ENCODE measurements around the gene ABI3.

ABI3 gene

DNA sequence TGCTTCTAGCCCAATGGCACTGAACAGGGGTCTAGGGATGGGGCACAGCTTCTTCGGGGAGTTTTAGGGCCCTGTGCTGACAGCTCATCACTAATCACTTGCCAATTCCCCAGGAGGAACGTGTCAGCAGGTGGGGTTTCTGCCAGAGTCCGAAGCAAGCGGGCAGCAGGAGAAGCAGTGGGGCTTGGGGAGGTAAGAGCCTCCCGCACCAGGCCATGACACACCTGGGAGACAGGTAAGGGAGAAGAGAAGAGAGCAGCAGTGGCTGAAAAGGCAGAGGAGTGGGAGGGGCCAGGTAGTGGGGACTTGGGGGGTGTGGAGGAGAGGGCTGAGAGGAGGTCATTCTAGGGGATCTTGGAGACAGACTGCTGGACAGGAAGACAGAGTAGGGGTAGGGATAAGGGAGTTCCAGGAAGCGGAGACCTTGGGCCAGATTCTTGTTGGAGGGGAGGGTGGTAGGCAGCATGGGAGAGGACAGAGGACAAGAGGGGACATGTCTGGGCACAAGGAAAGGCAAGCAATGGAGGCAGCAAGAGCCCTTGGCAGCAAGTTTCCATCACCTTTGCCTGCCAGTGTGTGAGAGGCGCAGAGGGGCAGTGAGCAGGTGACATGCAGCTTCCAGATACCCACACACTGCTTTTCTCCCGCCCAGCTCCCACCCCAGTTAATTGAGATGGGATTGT lies 15.2 kb downstream of the ABI3 start:
- DNase-seq (ENCODE audit: low spot score): no peak

DNA sequence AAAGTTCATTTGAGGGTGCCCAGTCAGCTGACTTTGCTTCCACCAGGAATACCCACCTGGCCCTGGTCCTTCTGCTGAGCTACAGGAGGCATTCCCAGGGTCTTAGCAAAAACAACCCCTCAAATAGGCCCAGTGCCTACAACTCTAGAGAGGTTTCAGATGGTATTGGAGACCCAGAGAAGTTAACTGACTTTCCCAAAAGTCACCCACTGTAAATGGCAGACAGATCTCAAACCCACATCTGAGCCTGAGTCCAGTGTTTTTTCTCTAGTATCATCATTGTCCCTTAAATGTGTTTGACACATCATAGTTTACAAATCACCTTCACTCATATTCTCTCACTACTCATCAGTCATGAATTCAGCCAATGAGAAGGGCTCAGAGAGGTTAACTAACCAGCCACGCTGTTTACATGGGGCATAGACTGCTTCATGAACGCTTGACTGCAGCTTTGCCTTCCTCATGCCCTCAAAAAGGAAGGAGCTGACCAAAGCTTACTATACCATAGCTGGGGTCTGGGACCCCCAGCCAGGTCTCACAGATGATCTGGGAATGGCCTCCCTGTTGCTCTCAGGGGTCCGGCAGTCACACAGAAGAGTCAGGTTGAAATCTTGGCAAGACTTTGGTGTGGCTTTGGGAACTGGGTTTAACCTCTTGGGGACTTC lies 16.4 kb downstream of the ABI3 start:
- no peak for DNase-seq (ENCODE audit: low spot score)

DNA sequence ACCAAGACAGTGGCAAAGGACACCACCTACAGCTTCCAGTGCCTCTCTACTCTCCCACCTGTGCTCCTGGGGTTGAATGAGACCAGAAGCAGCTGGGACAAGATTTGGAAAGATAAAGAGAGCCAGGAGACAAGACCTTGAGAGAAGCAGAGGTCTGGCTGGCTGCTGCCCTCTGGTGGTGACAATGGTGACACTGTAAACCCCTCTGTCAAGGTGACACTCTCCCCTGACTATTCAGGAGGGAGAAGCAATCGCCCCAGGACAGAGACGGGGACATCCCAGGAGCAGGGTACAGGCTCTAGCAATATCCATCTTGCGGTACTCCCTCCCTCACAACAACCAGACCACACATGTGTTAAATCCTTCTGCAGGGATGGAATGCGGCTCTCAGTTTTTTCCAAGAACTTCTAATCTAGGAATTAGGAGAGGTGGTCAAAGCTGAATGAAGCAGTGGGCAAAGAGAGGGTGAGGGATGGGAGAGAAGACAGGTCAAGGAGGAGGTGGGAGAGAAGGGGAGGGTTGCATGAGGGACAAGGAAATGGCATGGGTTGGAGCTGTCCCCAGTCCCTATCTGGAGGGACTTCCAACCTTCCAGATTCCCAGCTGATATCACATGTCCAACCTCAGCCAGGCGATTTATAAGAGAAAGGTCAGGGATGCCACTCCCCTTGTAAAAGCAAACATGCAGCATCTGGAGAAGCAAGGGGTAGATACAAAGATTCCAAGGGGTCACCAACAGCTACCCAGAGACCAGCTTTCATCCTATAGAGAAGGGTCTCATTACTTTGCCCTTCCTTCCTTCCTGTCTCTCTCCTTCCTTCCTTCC lies 17.1 kb downstream of the ABI3 start:
- DNase-seq (ENCODE audit: low spot score): peak; percentile 77

DNA sequence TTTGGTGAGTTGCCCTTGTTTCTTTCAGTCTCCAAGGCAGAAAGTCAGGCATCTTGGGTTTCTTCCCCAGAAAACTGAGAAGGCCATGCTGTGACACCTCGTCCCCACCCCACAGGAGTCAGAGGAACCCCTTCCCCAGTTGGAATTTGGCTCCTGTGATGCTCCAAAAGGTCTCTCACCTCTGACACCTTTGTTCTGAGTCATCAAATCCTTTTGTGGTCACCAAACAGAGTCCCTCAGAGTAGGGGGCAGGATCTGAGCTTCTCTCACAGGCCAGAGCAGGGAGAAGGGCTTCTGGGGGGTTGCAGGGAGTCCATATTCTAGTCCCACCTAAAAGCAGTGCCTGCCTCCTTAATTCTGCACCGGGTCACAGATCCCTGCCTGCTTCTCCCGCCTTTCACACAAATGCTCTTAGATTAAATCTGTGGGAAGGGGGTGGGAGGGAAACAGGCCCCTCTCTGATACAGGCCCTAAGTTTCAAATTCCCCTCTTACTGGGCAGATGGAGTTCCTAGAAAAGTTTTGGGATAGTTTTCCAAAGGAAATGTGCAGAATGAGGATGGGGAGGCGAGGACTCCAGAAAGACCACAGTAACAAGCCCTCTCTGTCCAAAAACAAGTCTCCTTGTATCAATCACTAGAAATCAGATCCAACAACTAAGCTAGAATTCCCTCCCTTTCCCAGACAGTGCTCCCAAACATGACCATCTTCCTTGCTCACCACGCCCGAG lies 18.7 kb downstream of the ABI3 start:
- no peak for DNase-seq (ENCODE audit: low spot score)

DNA sequence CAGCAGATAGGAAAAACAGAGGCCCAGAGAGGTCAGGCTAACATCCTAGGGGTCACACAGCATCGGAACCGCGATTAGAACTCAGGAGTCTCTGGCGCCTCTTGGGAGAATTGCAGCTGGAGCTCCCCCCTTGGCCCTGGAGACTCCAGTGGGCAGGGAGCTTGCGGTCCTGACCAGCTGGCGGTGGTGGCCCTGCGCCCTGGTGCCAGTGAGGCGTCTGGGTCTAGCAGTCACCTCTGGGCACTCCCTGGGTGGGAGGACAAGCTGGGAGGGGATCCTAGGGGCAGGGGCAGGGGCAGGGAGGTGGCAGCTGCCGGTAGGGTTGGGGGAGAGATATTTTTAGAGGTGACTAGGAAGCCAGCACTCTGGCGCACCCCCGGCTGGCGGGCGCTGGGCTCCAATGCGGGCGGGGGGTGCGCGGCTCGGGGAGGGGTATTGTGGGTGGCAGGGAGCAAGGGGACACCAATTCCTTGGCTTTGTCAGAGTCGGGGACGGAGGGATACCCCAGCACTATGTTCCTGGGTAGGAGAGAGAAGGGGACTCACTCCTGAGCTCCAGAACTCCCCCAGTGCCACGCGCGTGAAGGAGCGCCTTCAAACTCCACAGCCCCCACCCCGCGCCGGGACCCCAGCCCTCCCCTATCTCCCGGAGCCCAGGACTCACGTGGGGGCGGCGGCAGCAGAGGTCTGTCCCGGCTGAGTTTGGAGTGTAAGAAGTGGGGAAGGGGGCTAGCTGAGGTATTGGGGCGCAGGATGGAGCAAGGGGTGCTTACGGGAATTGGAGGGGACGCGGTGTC lies 19.5 kb downstream of the ABI3 start:
- DNase-seq (ENCODE audit: low spot score): no peak

DNA sequence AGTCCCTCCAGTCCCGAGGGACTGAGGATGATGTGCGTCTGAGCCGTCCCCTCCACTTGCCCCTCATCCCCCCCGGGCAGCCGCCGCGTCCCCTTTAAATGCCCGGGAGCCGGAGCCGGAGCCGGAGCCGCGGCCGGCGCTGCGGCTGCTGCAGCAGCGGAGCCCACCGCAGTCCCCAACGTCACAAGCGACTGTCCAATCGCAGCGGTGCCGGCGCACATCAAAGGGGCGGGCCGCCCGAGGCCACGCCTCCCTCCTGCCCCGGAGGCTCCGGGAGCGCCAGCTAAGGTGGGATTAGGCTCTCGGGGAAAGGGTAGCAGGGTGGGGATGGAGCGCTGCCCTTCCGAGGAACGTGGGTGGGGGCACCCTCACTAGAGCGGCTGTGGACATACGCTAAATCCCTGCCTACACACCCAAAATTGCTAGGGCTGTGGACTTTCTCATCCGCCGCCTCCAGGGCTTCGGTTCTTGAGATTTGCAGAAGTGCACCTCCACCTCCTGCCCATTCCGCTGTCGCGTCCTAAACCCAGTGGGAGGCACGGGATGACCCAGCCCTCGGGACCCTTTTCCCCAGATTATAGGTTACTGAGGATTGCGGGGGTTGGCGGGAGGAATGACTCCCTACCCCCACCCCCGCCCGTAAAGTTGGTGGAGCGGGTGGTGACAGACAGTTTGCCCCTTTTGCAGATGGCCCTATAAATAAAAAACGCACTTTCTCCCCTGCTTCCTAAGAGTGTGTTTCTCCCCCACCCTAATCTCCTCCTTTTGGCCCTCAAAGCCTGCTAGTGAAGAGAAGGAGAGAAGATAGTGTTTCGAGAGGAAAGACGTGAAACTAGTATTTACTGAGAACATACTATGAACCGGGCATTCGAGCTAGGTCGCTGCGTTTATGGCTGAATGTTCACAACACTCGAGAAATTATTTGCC lies 20.4 kb downstream of the ABI3 start, which contains the start of gene PHOSPHO1:
Gene PHOSPHO1 (minus strand): TSS at position 152 of the 927 bp plus-strand sequence. CDS start 4,096 bp downstream, outside the sequence.
- peak; percentile 82 for DNase-seq (ENCODE audit: low spot score)

DNA sequence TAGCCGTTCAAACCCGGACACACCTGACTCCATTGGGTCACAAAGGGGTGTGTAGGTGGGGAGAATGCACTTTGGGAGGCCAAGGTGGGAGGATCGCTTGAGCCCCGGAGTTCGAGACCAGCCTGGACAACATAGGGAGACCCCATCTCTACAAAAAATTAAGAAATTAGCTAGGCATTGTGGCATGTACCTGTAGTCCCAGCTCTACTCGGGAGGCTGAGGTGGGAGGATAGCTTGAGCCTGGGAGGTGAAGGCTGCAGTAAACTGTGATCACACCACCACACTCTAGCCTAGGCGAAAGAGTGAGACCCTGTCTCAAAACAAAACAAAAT lies 21.0 kb downstream of the ABI3 start:
- no peak for DNase-seq (ENCODE audit: low spot score)

DNA sequence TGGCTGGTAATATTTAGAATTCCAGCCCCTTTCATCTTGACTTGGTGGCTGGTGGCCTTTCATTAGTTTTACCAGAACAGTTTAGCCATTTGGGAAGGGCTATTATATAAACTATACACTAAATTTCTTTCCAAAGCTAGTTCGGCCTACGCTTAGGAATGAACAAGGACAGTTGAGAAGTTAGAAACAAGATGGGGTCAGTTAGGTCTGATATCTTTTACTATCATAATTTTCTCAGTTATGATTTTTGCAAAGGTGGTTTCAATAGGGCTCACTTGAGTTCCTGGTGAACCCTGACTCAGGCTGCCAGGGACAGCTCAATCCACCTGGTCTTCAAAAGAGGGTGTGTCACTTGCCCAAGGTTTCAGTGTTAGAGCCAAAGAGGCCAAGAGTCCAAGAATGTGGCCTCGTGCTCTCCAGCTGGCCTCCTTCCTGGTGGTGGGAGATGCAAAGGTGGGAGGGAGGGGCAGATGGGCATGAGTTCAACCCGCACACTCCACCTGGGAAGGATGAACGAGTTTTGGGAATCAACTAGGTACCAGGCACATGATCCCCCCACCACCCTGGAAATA lies 24.1 kb downstream of the ABI3 start:
- DNase-seq (ENCODE audit: low spot score): no peak

DNA sequence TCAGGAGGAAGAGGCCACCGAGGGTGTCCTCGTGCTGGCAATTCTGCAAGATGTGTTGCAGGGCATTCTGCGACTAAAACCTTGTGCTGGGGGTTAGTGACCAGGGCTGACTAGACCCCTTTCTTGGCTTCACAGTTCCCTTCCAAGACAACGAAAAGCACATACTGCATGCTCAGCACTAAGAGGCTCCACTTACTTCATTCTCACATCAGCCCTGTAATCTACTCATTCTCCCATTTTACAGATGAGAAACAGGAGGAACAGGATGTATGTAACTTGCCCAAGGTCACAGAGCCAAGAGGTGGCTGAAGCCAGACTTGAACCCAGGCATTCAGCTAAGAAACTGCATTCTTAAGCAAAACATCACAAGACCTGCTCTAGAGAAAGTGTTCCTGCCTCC lies 25.4 kb downstream of the ABI3 start:
- DNase-seq (ENCODE audit: low spot score): no peak

DNA sequence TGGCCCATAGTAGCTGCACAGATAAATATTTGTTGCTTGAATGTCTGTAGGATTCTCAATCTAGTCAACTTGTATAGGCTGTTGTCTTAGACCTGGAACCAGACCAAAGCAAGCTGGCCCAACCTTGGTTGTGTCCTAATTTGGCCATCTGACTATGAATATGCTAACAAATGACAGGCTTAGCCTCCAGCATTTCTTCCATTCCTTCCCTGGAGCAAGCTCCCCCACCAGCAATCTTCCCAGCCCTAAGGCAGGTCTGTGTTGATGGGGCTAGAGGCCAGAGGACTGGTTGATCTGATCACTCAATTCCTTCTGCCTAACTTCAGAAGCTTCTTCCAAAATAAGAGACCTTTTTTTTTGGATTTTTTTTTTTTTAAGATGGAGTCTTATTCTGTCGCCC lies 29.5 kb downstream of the ABI3 start:
- DNase-seq (ENCODE audit: low spot score): no peak

DNA sequence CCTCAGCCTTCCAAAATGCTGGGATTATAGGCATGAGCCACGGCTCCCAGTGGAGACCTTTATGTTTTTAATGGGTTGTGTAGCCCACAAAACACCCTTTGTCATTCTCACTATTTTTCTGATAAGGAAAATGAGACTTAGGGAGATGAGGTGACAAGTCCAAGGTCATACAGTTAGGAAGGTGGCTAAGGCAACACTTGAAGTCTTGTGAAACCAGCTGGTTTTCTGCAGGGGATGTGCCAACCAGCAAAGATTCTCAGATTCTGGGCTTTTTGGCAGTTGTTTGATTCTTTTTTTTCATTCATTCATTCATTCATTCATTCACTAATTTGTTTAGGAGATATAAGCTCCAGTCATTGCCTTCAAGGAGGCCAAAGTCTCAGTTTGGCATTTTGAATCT lies 30.1 kb downstream of the ABI3 start:
- DNase-seq (ENCODE audit: low spot score): no peak

DNA sequence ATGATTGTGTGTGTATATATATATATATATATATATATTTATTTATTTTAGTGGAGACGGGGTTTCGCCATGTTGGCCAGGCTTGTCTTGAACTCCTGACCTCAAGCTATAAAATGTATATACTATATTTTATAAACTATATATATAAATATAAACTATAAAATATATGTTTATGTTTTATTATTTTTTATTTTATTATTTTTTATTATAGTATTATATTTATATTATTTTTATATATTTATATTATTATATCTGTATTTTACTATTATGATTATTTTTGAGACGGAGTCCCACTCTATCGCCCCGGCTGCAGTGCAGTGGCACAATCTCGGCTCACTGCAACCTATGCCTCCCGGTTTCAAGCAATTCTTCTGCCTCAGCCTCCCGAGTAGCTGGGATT lies 30.5 kb downstream of the ABI3 start:
- no peak for DNase-seq (ENCODE audit: low spot score)

DNA sequence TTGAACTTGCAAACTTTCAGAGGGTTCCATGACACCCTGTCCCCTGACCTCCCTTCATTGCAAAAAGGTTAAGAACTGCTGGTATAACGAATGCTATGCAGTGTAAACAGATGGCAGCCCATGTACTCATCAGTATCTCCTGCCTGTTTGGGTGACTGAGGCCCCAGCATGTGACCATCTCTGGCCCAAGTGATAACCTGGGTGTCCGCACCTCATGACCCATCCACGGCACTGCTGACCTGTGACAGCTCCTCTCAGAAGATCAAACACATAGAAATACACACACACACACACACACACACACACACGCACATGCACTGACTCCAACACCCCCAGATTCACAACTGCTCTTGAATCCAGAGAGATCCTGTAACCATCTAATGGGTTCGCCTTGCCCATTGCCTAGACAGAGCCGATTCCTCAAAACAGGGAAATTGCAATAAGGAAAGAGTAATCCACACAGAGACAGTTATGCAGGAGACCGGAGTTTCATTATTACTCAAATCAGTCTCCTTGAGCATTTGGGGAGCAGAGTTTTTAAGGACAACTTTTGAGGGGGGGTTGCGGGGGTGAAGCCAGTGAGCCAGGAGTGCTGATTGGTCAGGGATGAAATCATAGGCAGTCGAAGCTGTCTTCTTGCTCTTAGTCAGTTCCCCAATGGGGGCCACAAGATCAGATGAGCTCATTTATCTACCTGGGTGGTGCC lies 31.3 kb downstream of the ABI3 start:
- DNase-seq (ENCODE audit: low spot score): no peak

DNA sequence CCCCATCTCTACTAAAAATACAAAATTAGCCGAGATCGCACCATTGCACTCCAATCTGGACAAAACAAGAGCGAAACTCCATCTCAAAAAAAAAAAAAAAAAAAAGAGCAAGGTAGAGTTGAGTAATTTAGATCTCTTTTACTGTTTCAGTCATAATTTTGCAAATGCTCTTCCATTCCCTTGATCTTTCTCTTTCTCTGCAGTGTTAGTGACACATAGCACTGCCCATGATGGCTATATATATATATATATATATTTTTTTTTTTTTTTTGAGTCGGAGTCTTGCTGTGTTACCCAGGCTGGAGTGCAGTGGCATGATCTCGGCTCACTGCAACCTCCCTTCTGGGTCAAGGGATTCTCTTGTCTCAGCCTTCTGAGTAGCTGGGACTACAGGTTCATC lies 32.3 kb downstream of the ABI3 start:
- no peak for DNase-seq (ENCODE audit: low spot score)

DNA sequence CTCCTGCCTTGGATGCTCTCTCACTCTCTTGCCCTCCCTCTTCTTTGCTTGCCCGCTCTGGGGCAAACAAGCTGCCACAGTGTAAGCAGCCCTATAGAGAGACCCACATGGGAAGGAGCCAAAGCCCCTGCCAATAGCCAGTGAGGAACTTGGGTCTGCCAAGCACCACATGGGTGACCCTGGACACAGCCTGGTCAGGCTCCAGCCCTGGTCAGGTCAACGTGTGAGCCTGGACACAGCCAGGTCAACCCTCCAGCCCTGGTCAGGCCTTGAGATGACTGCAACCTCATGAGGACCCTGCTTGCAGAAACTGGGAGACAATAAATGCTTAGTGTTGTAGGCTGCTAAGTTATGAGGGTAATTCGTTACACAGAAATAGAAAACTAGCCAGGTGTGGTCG lies 34.3 kb downstream of the ABI3 start:
- DNase-seq (ENCODE audit: low spot score): no peak

DNA sequence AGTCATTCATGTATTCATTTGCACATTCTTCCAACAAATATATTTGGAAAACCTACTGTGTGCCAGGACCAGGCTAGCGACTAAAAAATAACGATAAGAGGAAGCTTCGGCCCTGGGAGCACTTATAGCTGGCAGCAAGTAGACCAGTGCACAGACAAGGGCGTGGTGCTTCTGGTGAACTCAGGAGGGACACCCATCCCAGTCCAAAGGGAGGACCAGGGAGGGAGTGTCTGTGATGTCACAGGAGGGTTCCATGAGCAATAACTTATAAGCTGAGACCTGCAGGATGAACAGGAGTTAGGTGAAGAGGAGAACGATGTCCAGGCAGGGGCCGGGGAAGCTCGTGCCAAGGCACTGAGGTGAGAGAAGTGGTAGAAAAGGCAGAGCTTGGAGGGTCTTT lies 37.4 kb downstream of the ABI3 start:
- DNase-seq (ENCODE audit: low spot score): no peak

DNA sequence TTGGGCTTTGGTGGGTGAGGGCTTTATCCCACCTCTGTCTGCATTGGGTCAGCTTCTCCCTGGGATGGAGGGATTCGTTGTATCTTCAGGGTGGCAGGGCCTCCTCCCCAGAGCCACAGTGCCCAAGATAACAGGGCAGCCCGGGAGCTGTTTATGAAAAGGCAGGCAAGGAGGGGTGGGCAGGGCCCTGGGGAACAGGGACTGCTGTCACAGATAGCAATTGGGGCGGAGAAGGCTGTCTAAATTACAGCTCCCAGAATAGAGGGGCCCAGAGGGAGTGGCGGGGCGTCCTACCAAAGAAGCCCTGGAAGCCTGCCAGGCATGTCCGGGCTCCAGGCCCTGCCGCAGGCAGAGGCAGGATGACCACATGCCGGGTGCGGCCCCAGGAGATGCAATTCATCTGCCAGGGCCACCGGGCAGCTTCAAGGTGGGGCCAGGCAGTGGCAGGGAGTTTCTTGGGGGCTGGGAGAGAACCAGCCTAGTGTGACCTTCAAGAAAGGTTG lies 38.8 kb downstream of the ABI3 start:
- no peak for DNase-seq (ENCODE audit: low spot score)

DNA sequence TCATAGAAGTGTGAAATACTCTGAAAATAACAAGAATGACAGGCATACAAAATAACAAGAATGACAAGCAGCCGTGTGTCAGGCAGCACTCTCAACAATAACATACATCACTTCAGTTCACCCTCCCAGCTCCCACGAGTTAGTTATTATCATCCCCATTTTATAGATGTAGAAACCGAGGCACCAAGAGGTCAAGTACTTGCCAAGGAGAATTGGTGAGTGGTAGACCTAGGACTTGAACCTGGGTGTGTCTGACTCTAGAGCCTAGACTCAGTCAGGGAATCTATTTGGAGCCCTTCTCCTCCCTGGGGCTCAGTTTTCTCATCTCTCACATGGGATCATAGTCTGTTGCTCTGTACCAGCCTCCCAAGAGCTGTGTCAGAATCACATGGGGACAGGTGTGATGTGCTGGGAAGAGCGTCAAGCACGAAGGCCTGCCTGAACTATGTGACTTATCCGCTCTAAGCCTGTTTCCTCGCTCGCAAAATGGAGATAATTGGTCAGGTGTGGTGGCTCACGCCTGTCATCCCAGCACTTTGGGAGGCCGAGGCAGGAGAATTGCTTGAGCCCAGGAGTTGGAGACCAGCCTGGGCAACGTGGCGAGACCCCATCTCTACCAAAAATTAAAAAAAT lies 39.5 kb downstream of the ABI3 start:
- no peak for DNase-seq (ENCODE audit: low spot score)

DNA sequence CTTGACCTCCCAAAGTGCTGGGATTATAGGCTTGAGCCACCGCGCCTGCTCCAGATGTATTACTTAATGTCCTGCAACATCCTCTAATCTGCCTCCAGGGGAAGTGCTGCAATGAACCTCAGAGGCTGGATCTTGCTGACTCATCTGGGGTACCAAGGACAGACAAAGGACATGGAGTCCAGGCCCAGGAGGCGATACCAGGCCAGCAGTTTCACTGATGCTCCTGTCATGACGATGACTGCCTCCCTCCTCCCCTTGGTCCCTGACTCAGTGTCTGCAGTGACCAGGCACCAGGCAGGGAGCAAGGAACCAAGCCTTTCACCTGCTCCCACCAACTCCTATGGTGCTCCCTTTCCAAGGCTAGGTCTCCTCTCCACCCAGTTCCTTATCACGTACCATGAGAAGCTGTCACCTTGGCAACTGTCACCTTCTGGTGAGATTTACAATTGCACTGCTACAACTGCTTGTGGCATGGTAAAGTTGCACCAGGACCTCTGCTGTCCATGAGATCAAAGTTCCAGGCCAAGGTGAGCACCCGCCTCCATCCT lies 41.7 kb downstream of the ABI3 start:
- DNase-seq (ENCODE audit: low spot score): no peak

All from CD4-positive, alpha-beta T cell treated with Interleukin-6 at 100 ng/mL for 8 hours (primary cell).